Measurements from ENCODE around the gene CATSPERZ.
A peak's percentile ranks its signal among the peaks of the same experiment; 100 is the strongest.

Gene CATSPERZ

DNA sequence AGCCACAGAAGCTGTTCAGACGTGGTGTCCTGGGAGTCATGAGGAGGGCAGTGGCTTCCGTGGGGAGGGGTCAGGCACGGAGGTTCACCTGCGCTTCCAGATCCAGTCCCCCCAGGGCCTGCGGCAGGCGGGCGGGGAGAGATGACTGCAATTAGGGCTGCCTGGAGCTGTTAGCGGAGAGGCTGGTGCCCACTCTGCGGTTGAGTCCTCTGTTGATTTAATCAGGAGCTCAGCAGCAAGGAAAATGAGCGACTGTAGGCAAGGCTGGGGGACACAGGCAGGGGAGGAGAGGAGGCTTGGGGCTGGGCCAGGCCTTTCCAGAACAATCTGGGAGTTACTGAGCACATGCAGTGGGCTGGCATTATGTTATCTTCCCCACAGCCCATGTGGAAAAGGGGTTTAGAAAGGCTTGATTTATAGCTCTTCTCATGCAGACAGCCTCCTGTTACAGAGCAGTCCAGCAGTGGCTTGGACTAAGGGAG lies 35.7 kb upstream of the CATSPERZ start:
- no peak for DNase-seq

- no peak for DNase-seq
These were observed 34.7 kb upstream of the CATSPERZ start for GRCh38 chr11:64265176-64266160.

- no peak for DNase-seq
These were observed 33.8 kb upstream of the CATSPERZ start for GRCh38 chr11:64266339-64266738.

DNA sequence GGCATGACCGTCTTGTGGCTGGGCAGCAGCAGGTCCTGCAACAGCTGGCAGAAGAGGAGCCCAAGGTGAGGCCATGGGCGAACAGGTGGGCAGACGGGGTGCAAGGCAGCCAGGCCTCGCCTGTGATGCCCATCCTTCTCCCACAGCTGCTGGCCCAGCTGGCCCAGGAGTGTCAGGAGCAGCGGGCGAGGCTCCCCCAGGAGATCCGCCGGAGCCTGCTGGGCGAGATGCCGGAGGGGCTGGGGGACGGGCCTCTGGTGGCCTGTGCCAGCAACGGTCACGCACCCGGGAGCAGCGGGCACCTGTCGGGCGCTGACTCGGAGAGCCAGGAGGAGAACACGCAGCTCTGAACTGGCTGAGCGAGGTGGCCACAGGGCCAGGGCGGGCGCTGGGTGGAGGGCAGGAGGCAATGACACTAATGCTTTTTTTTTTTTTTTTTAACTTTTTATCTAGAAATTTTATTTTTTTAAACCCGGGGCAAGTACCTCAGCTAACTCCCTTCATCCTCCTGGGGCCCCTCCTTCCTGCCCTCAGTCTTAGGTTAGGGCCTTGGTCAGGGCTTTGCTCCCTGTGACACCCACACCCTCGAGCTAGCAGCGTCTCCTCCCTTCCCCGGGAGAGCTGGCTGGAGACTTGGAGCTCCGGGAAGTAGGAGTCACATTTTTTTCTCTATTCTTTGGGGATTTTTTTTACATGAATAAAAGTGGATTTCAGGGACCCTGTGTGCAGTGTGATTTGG lies 32.8 kb upstream of the CATSPERZ start:
- no peak for DNase-seq

DNA sequence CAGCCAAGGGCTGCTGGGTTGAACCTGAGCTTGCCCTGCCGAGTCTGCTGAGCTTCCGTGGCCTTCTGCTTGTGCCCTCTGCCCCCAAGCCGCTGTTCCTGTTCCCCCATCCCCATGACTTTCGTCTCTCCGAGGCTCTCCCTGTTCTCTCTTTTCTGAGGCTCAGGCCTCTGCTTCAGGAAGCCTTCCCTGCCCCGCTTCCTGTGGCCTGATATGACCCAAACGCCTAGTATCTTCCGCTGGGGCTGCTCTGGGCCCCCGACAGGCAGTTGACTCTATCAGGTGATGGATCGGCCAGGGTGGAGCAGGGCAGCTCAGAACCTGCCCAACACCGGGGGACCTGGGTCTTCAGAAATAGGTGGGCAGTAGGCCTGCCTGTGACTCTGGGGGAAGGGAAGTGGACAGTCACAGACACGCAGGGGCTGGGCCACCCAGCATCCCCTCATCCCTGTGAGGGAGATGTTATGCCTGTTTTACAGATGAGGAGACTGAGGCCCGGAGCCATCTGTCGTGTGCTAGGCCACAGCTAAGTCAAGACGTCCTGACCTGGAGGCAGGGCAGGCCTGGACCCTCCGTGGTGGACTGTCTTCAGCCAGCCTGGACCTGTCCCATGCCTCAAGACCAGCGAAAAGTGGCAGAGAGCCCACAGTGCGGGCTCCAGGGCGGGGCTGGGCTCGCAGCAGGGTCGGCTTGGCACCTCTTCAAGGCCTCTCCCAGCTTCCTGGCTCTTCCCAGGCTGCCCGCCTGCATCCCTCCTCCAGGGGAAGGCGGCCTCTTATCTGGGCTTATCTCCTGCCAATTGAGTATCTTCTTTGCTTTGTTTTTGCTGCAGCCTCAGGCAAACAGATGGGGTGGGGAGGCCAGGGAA lies 31.9 kb upstream of the CATSPERZ start:
- peak; percentile 77 for DNase-seq

DNA sequence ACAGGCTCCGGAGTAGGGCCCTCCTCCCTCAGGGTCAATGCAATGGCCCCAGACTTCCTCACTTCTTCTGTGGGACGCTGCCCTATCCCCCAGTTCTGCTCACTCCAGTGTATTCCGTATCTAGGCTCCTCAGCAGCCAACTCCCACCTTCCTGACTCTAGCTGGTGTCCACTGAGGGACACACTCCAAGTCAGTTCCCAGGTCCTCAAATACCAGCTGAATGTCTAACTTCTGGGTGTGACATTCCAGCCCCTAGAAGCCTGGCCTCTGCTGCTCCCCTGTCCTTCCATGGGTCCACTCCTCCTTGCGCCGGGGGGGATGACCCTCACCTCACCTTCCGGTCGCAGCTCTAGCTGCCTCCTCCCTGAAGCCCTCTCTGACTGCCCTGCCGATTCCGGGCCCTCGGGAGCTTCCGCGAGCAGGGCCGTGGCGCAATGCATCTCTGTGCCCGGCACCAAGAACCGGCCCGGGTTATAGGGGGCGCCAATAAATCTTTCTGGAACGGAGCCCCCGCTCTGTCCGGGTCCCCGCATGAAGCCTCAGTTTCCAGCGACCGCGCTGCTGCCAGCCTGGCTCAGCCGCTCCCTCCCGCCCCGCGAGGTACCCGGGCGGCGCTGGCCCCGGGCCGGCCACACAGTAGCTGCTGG lies 31.1 kb upstream of the CATSPERZ start:
- peak; percentile 73 for DNase-seq

DNA sequence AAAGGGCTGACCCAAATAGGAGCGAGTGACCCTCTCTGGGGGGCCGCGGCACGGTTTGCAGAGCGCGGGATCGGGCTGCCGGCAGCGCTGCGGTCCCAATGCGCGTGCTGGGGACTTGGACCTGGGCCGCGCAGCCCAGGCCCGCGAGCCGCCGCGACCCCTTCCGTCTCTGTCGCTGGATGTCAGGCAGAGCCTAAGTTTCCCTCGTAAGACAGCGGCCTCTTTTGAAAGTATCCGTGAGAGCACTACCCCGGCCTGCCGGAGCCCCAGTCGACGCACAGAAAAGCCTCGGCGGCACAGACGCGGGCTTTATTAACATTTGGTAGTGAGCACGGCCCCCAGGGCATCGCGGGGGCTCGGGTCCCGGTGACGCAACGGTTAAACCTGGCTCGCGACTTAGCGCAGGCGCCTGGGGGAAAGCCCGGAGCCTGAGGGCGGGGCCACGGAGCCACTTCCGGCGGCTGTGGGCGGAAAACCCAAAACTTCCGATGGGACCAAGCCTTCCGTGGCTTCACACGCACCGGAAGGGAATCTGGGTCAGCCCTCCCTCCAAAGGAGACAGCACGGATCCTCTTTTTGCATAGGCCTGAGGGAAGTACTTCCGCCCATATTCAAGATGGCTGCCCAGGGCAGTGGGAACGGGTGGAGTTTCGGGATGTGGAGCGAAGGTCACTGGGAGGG lies 30.5 kb upstream of the CATSPERZ start:
- DNase-seq, result peak; percentile 99

DNA sequence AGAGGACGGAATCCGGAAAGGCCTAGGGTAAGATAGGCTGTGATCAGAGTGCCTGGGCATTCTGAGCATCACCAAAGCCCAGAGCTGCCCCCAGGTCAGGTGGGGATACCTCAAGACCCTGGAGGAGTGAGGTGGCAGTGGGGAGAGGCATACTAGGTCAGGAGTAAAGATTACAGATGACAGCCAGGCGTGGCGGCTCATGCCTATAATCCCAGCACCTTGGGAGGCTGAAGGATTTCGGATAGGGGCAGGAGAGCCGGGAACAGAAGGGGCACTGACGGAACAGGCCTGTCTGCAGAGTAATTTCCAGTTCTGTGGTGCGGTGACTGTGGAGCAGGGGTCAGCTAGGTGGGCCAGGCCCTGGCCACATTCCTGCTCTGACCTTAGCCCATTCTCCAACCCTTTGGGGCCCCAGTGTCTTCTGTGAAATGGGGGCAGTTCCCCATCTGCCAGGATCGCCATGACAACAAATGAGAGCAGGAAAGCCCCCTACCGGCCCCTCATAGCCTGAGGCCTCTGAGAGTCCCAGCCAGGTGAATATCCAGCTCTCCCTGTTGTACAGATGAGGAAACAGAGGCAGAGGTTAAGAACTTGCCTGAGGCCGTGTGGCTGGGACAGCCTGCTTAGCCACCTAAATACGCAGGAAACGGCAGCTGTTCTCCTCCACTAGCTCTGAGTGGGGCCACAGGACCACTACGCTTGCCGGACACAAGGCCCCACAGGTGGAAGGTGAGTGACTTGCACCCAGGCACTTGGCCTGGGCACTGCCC lies 24.9 kb upstream of the CATSPERZ start:
- DNase-seq, result peak; percentile 24

GRCh38 chr11:64275841-64276240 lies 24.3 kb upstream of the CATSPERZ start:
- DNase-seq, result no peak

DNA sequence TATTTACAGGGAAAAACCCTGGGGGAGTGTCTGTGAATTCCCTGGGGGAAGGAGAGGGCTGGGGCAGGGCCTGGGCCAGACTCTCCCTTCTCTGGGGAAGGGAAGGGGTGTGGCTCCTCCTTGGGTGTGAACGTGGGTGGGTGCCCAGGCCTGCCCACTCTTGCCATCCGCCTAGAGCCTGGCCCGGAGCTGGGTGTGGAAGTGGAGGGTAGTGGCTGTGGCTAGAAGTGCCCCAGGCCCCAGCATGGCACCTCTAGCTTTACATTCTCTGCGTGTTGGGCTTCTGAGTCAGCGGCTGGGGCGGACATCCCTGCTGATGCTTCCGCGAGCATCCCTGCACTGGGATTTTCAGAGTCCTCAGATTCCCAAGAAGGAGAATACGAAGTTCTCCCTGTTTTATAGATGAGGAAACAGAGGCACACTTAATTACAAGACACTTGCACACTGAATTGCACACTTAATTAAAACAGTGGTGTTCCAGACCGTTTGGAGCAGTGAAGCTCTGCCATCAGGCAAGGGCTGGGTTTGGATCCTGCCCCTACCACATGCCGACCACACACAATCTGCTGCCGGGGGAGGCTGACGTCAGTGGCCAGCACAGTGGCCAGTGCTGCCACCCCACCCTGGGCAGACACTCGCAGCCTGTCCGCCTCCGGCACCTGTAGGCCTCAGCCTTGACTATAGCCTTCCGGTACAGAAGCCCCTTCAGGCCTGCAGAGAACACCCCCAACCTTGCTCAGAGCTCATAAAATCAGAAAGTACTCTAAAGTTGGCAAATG lies 23.3 kb upstream of the CATSPERZ start:
- DNase-seq, result peak; percentile 22

DNA sequence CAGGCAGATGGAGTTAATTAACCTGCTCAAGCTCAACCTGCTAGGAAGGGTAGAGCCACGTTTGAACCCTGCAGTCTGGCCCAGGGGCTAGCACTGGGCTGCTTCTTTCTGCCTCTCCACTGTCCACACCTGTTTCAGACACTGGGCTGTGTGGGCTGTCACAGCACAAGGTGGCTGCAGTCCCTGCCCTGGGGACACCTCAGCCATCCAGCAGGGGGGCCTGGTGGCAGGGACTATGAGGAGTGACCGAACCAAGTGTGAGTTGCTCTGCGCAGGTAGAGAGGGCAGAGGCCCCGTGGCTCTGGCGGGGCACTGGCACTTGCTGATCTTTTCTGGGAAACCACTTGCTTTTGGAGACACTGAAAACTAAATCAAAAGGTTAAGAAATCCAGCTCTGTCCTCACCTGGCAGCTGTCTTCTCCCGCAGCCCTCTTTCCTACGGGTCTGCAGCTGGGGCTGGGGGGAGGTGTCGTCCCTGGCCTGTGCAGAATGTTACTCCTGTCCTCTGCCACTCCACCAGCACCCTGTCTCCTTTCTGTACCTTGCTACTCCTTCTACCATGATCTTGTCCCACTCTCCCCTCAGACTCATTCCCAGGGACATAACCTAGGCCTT lies 21.5 kb upstream of the CATSPERZ start:
- DNase-seq, result no peak

GRCh38 chr11:64281957-64282770 lies 18.0 kb upstream of the CATSPERZ start:
- no peak for DNase-seq

- no peak for DNase-seq
These were observed 17.1 kb upstream of the CATSPERZ start for GRCh38 chr11:64283092-64283491.

DNA sequence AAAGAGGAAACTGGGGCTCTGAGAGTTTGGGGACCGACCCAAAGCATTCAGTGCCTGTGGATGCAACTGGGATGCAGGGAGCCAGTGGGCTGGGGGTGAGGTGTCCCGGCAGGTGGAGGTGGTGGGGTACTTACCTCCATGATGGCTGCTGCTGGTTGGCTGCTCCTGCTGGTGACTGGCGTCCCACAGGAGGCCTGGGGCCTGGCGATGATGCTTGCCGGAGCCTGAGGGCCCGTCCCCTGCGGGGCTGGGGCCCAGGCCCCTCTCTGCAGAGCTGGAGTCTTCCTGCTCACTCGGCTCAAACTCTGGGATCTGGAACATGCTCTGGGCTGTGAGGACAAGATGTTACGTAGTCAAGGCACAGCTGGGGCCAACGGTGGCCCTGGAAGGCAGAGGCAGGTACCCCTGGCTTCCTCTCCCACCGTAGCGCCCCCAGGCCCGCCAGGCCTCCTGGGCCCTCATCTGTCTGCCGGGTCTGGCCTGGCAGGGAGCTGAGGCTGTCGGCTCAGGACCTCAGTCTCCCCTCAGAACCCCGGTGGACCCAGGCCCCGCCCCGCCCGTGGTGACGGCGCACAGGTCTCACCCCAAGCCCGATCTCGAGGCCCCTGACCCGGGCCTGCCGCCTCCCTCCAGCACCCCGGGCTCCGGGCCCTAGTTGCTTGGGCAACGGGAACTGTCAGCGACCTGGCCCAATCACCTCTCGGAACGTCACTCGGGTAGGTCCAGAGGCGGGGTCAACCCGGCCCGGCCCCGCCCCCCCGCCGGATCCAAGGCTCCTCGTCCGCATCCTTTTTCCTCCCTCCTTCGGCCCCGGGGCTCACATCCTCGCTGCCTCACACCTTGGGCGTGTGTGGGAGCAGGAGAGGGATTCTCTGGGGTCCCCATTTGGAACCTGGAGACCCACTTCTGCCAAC lies 15.9 kb upstream of the CATSPERZ start, which contains the start of gene BAD:
Gene BAD (minus strand): TSS at position 618 of the 914 bp plus-strand sequence. CDS start 297 bp downstream, at position 321.
- peak; percentile 96 for DNase-seq

DNA sequence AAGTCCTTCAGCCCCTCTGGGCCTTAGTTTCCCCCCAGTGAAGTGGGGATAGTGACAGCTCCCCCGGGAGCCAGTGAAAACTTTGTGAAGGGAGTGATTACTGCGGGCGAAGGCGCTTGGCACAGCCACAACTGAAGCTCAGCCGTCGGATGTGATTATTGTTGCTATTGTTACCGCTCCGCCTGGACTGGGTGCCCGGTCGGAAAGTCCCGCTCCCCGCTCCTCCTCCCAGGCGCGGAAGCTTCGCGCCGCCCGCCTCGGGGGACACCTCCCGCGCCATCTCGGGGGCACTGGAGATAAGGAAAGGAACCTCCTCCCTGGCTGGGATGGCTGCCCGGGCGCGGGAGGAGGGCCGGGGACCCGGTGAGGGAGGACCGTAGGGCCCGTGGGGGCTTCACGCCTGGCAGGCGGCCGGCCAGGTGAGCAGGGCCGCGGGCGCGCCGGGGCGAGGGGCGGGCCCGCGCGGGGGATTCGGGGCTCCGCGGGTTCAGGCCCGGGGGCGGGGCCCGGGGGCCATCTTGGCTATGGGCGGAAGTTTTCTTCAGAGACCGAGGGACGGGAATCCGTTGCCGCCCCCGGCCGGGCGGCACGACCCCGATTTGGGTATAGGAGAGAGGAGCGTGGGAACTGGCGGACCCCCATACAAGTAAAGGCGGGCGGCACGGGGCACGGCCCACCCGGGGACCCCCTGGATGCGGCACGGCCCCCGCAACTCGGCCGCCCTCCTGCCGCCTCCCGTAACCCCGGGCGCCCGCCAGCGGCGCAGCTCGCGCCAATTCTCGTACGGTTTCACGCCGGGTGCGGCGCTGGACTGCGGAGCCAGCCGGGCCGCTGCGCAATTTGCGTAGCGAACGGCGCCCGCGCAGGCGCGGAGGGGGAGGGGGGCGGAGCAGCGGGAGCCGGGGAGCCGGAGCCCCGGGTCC lies 14.9 kb upstream of the CATSPERZ start, which contains the start of gene GPR137:
Gene GPR137 (plus strand): TSS at position 887 of the 923 bp plus-strand sequence. CDS start 677 bp downstream, outside the sequence.
- peak; percentile 91 for DNase-seq

All from left hindlimb (tissue), 1 donor.